ENCODE data around the gene GRIK2.

The GRIK2 gene

GRCh38 chr6:101747160-101747559, 353.7 kb downstream of the GRIK2 start:
- Histone ChIP-seq H3K36me3 (ENCODE audit: control insufficient read depth, insufficient read depth, low read length) (no peaks in the 10 kb centered on the region), H3K27ac (ENCODE audit: insufficient read depth, low read depth, low read length, poor library complexity, severe bottlenecking) (no peak overlapping the region), H3K4me1 (ENCODE audit: control insufficient read depth, insufficient read depth, low read length) (no peaks in the 10 kb centered on the region), H3K27me3 (ENCODE audit: control insufficient read depth, insufficient read depth, low read length, poor library complexity, severe bottlenecking) (no peaks in the 10 kb centered on the region), H3K9me3 (ENCODE audit: control insufficient read depth, low read length) (no peaks in the 10 kb centered on the region), H3K4me3 (ENCODE audit: insufficient read depth, low read depth, low read length) (no peak overlapping the region)

- Histone ChIP-seq H3K36me3 (ENCODE audit: control insufficient read depth, insufficient read depth, low read length) (no peaks in the 10 kb centered on the region), H3K9me3 (ENCODE audit: control insufficient read depth, low read length) (no peaks in the 10 kb centered on the region), H3K4me1 (ENCODE audit: control insufficient read depth, insufficient read depth, low read length) (no peaks in the 10 kb centered on the region), H3K27me3 (ENCODE audit: control insufficient read depth, insufficient read depth, low read length, poor library complexity, severe bottlenecking) (no peaks in the 10 kb centered on the region), H3K4me3 (ENCODE audit: insufficient read depth, low read depth, low read length) (no peak overlapping the region), H3K27ac (ENCODE audit: insufficient read depth, low read depth, low read length, poor library complexity, severe bottlenecking) (no peak overlapping the region)
- WGBS, 2 experiments = 76 to 78% methylated on average over 1 of the region's 1 CpG
Observed at GRCh38 chr6:101747716-101748115, 354.2 kb downstream of the GRIK2 start.

- Histone ChIP-seq H3K27me3 (ENCODE audit: control insufficient read depth, insufficient read depth, low read length, poor library complexity, severe bottlenecking) (no peaks in the 10 kb centered on the region), H3K36me3 (ENCODE audit: control insufficient read depth, insufficient read depth, low read length) (no peaks in the 10 kb centered on the region), H3K4me3 (ENCODE audit: insufficient read depth, low read depth, low read length) (no peak overlapping the region), H3K4me1 (ENCODE audit: control insufficient read depth, insufficient read depth, low read length) (no peaks in the 10 kb centered on the region), H3K27ac (ENCODE audit: insufficient read depth, low read depth, low read length, poor library complexity, severe bottlenecking) (no peak overlapping the region), H3K9me3 (ENCODE audit: control insufficient read depth, low read length) (no peaks in the 10 kb centered on the region)
- 91 to 100% methylated on average over 1 of the region's 1 CpG for WGBS, 2 experiments
Observed at GRCh38 chr6:101755931-101756330, 362.4 kb downstream of the GRIK2 start.

GRCh38 chr6:101758368-101758767, 364.9 kb downstream of the GRIK2 start:
- 100% methylated on average over 1 of the region's 1 CpG; no CpG with 5 or more reads in 1 of the 2 experiments for WGBS, 2 experiments
- Histone ChIP-seq H3K4me3 (ENCODE audit: insufficient read depth, low read depth, low read length) (no peak overlapping the region), H3K27me3 (ENCODE audit: control insufficient read depth, insufficient read depth, low read length, poor library complexity, severe bottlenecking) (no peaks in the 10 kb centered on the region), H3K9me3 (ENCODE audit: control insufficient read depth, low read length) (no peaks in the 10 kb centered on the region), H3K36me3 (ENCODE audit: control insufficient read depth, insufficient read depth, low read length) (no peaks in the 10 kb centered on the region), H3K4me1 (ENCODE audit: control insufficient read depth, insufficient read depth, low read length) (no peaks in the 10 kb centered on the region), H3K27ac (ENCODE audit: insufficient read depth, low read depth, low read length, poor library complexity, severe bottlenecking) (no peak overlapping the region)

- Histone ChIP-seq H3K27ac (ENCODE audit: insufficient read depth, low read depth, low read length, poor library complexity, severe bottlenecking) (no peak overlapping the region), H3K9me3 (ENCODE audit: control insufficient read depth, low read length) (no peaks in the 10 kb centered on the region), H3K4me3 (ENCODE audit: insufficient read depth, low read depth, low read length) (no peak overlapping the region)
Observed at GRCh38 chr6:101760843-101761621, 367.5 kb downstream of the GRIK2 start.

GRCh38 chr6:101762851-101763250, 369.3 kb downstream of the GRIK2 start:
- H3K27me3 ChIP-seq (ENCODE audit: control insufficient read depth, insufficient read depth, low read length, poor library complexity, severe bottlenecking) = no peaks in the 10 kb centered on the region
- WGBS, 2 experiments = 91 to 94% methylated on average over 3 of the region's 3 CpGs
- no peaks in the 10 kb centered on the region for H3K36me3 ChIP-seq (ENCODE audit: control insufficient read depth, insufficient read depth, low read length)
- no peaks in the 10 kb centered on the region for H3K9me3 ChIP-seq (ENCODE audit: control insufficient read depth, low read length)
- no peak overlapping the region for H3K4me3 ChIP-seq (ENCODE audit: insufficient read depth, low read depth, low read length)
- no peaks in the 10 kb centered on the region for H3K4me1 ChIP-seq (ENCODE audit: control insufficient read depth, insufficient read depth, low read length)
- H3K27ac ChIP-seq (ENCODE audit: insufficient read depth, low read depth, low read length, poor library complexity, severe bottlenecking) = no peak overlapping the region

More at GRCh38 chr6:101760843-101761621, 367.5 kb downstream of the GRIK2 start:
- H3K4me1 ChIP-seq (ENCODE audit: control insufficient read depth, insufficient read depth, low read length) = no peaks in the 10 kb centered on the region
- no peaks in the 10 kb centered on the region for H3K36me3 ChIP-seq (ENCODE audit: control insufficient read depth, insufficient read depth, low read length)
- no peaks in the 10 kb centered on the region for H3K27me3 ChIP-seq (ENCODE audit: control insufficient read depth, insufficient read depth, low read length, poor library complexity, severe bottlenecking)

GRCh38 chr6:101765281-101765680, 371.8 kb downstream of the GRIK2 start:
- Histone ChIP-seq H3K9me3 (ENCODE audit: control insufficient read depth, low read length) (no peaks in the 10 kb centered on the region), H3K27me3 (ENCODE audit: control insufficient read depth, insufficient read depth, low read length, poor library complexity, severe bottlenecking) (no peaks in the 10 kb centered on the region), H3K27ac (ENCODE audit: insufficient read depth, low read depth, low read length, poor library complexity, severe bottlenecking) (no peak overlapping the region), H3K36me3 (ENCODE audit: control insufficient read depth, insufficient read depth, low read length) (no peaks in the 10 kb centered on the region), H3K4me3 (ENCODE audit: insufficient read depth, low read depth, low read length) (no peak overlapping the region), H3K4me1 (ENCODE audit: control insufficient read depth, insufficient read depth, low read length) (no peaks in the 10 kb centered on the region)
- no CpG with 5 or more reads among the region's 1 CpG for WGBS, 2 experiments

- no peak overlapping the region for H3K4me3 ChIP-seq (ENCODE audit: insufficient read depth, low read depth, low read length)
- H3K4me1 ChIP-seq (ENCODE audit: control insufficient read depth, insufficient read depth, low read length) = no peaks in the 10 kb centered on the region
- H3K36me3 ChIP-seq (ENCODE audit: control insufficient read depth, insufficient read depth, low read length) = no peaks in the 10 kb centered on the region
- 94 to 95% methylated on average over 2 to 3 of the region's 3 CpGs for WGBS, 2 experiments
- no peaks in the 10 kb centered on the region for H3K27me3 ChIP-seq (ENCODE audit: control insufficient read depth, insufficient read depth, low read length, poor library complexity, severe bottlenecking)
- no peaks in the 10 kb centered on the region for H3K9me3 ChIP-seq (ENCODE audit: control insufficient read depth, low read length)
- no peak overlapping the region for H3K27ac ChIP-seq (ENCODE audit: insufficient read depth, low read depth, low read length, poor library complexity, severe bottlenecking)
Observed at GRCh38 chr6:101770116-101770515, 376.6 kb downstream of the GRIK2 start.

- H3K36me3 ChIP-seq (ENCODE audit: control insufficient read depth, insufficient read depth, low read length) = no peaks in the 10 kb centered on the region
- WGBS, 2 experiments = 81 to 84% methylated on average over 7 of the region's 7 CpGs
- H3K27ac ChIP-seq (ENCODE audit: insufficient read depth, low read depth, low read length, poor library complexity, severe bottlenecking) = no peak overlapping the region
- no peaks in the 10 kb centered on the region for H3K9me3 ChIP-seq (ENCODE audit: control insufficient read depth, low read length)
- no peak overlapping the region for H3K4me3 ChIP-seq (ENCODE audit: insufficient read depth, low read depth, low read length)
- no peaks in the 10 kb centered on the region for H3K27me3 ChIP-seq (ENCODE audit: control insufficient read depth, insufficient read depth, low read length, poor library complexity, severe bottlenecking)
- H3K4me1 ChIP-seq (ENCODE audit: control insufficient read depth, insufficient read depth, low read length) = no peaks in the 10 kb centered on the region
Observed at GRCh38 chr6:101776919-101777350, 383.4 kb downstream of the GRIK2 start.

- Histone ChIP-seq H3K36me3 (ENCODE audit: control insufficient read depth, insufficient read depth, low read length) (no peaks in the 10 kb centered on the region), H3K27me3 (ENCODE audit: control insufficient read depth, insufficient read depth, low read length, poor library complexity, severe bottlenecking) (no peaks in the 10 kb centered on the region), H3K4me3 (ENCODE audit: insufficient read depth, low read depth, low read length) (no peak overlapping the region), H3K27ac (ENCODE audit: insufficient read depth, low read depth, low read length, poor library complexity, severe bottlenecking) (no peak overlapping the region), H3K9me3 (ENCODE audit: control insufficient read depth, low read length) (no peaks in the 10 kb centered on the region), H3K4me1 (ENCODE audit: control insufficient read depth, insufficient read depth, low read length) (no peaks in the 10 kb centered on the region)
- 64 to 66% methylated on average over 2 of the region's 2 CpGs for WGBS, 2 experiments
Observed at GRCh38 chr6:101777646-101778045, 384.1 kb downstream of the GRIK2 start.
